MCF 10A (cell line): ENCODE results near the gene SPEM2. TPM values are rescaled to one million over a fixed set of nuclear protein-coding genes. Genes with fewer than 3 reads are reported as not detected.

Source experiments
- BruUV-seq: library from RNA; stranded (reverse); fragments of 400-500 nt; replicated peaks from 2 replicates; lab custom pipeline; 2021; lab: Mats Ljungman, UMichigan
- CTCF ChIA-PET: fragments of 300-600 bp; sonication (Branson Sonifier 250); formaldehyde crosslinking; extraction: SDS; loops from one replicate; lab custom pipeline; 2021; ENCODE audit warnings: antibody characterized with exemption, inconsistent platforms; lab: Yijun Ruan, JAX
- POLR2A ChIA-PET: fragments of 300-600, 350-650 bp; sonication (Branson Sonifier 250); formaldehyde crosslinking; extraction: SDS; loops from one replicate; lab custom pipeline; 2020; ENCODE audit warnings: antibody characterized with exemption, inconsistent platforms; lab: Yijun Ruan, JAX
- DNase-seq: peaks from one replicate; pipeline ENCODE4 v3.0.0-alpha.2; 2018; ENCODE audit not compliant: unreplicated experiment
- H3K27ac Mint-ChIP-seq: one replicate; pipeline ENCODE4 v1.8.0; 2022; ENCODE audit warnings: mild to moderate bottlenecking, low read depth, mixed read lengths; ENCODE audit not compliant: unreplicated experiment
- H3K27me3 Mint-ChIP-seq: one replicate; pipeline ENCODE4 v1.8.0; 2022; ENCODE audit warnings: mixed read lengths; ENCODE audit not compliant: insufficient read depth, unreplicated experiment
- H3K36me3 Mint-ChIP-seq: one replicate; pipeline ENCODE4 v1.8.0; 2022; ENCODE audit warnings: mild to moderate bottlenecking, moderate library complexity, mixed read lengths; ENCODE audit not compliant: insufficient read depth, unreplicated experiment
- H3K4me1 Mint-ChIP-seq: one replicate; pipeline ENCODE4 v1.8.0; 2022; ENCODE audit warnings: mixed read lengths; ENCODE audit not compliant: insufficient read depth, unreplicated experiment
- H3K4me3 Mint-ChIP-seq: one replicate; pipeline ENCODE4 v1.8.0; 2022; ENCODE audit warnings: mild to moderate bottlenecking, moderate library complexity, mixed read lengths; ENCODE audit not compliant: unreplicated experiment
- H3K9me3 Mint-ChIP-seq: one replicate; pipeline ENCODE4 v1.8.0; 2022; ENCODE audit warnings: mixed read lengths; ENCODE audit not compliant: unreplicated experiment
- intact Hi-C: fragments of 100-400 bp; cut with micrococcal nuclease; formaldehyde crosslinking; loops from 2 replicates; pipeline ENCODE4 v1.14.1; 2022
- total RNA-seq: library from RNA; stranded (reverse); gene quantifications from 2 replicates; pipeline ENCODE4 v1.2.3, GENCODE V29; 2022
- TF ChIP-seq, protein P1 (sequence below): fragments of 200-600 bp; IDR thresholded peaks from one replicate; pipeline ENCODE4 v1.8.0; 2022; ENCODE audit warnings: antibody characterized with exemption, mild to moderate bottlenecking; ENCODE audit not compliant: unreplicated experiment

Gene SPEM2
- total RNA-seq, 1 experiment from 2014 or later: not detected

DNA sequence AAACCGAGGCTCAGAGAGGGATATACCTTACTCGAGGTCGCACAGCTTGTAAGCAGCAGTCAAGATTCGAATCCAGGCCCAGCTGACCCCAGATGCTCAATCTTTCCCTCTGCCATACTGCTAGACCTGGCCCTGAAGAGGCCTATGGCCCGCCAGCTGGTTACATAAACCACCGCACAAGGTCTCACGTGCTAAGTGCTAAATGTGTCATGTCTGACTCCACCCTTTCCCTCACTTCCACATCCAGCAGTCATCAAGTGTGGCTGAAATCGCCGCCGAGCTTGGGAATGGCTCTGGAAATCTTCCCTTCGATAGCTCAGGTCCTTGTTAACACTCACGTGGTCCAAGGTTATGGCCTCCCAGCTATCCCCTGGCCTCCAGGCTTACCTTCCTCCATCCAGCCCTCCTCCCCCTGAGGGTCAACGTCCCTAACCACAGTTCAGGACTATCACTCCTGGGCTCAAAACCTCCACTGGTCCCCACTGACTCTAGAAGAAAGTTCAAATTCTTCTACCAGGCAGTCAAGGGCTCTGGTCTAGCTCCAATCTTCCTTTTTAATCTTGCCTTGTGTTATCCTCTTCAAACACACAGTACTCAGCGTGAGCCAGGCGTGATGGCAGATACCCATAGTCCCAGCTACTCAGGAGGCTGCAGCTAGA, 50.5 kb downstream of the SPEM2 start:
- peaks cover 25% of the 10 kb centered on the region for H3K36me3 Mint-ChIP-seq
- H3K9me3 Mint-ChIP-seq: no peaks in the 10 kb centered on the region
- H3K4me1 Mint-ChIP-seq: peaks cover 35% of the 10 kb centered on the region
- no peaks in the 10 kb centered on the region for H3K27me3 Mint-ChIP-seq
- TF ChIP-seq, protein P1, sequence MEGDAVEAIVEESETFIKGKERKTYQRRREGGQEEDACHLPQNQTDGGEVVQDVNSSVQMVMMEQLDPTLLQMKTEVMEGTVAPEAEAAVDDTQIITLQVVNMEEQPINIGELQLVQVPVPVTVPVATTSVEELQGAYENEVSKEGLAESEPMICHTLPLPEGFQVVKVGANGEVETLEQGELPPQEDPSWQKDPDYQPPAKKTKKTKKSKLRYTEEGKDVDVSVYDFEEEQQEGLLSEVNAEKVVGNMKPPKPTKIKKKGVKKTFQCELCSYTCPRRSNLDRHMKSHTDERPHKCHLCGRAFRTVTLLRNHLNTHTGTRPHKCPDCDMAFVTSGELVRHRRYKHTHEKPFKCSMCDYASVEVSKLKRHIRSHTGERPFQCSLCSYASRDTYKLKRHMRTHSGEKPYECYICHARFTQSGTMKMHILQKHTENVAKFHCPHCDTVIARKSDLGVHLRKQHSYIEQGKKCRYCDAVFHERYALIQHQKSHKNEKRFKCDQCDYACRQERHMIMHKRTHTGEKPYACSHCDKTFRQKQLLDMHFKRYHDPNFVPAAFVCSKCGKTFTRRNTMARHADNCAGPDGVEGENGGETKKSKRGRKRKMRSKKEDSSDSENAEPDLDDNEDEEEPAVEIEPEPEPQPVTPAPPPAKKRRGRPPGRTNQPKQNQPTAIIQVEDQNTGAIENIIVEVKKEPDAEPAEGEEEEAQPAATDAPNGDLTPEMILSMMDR: no peak
- POLR2A ChIA-PET: interaction anchor here (0.6 to 6.9 kb wide), 16 partner anchors 9 to 210 kb away, joined by 3 to 115 read pairs (median 8); partner anchors contain the start of genes CHRNB1, FGF11, MPDU1 and POLR2A
- H3K27ac Mint-ChIP-seq: peak overlapping the region; percentile 76
- H3K4me3 Mint-ChIP-seq: peak overlapping the region; percentile 20
- no TSS peak for BruUV-seq
- intact Hi-C loops: no loop called here
- CTCF ChIA-PET: interaction anchor here (0.6 to 3.2 kb wide), 11 partner anchors 9 to 212 kb away, joined by 3 to 21 read pairs (median 3); partner anchors contain the start of genes TMEM95 and TP53
- DNase-seq: no peak

DNA sequence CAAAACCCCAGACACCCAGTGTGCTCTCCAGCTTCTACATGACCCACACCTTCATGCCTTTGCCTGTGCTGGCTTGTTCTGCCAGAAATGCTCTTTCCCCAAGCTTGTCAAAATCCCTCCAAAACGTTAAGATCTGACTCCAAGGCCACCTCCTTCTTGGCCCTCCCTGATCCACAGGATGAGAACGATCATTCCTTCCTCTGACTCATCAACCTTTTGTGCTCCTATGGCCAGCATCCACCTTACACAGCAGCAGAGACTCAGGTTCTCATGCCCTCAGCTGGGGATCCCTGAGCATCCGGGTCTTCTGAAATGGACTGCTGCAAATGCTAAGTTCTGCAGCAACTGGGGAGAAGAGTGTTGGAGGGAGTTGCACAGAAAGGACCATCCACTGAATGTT, 51.1 kb downstream of the SPEM2 start:
- Mint-ChIP-seq H3K4me3 (peak overlapping the region; percentile 20), H3K27ac (peak overlapping the region; percentile 76), H3K9me3 (no peaks in the 10 kb centered on the region), H3K4me1 (peaks cover 35% of the 10 kb centered on the region), H3K36me3 (peaks cover 25% of the 10 kb centered on the region), H3K27me3 (no peaks in the 10 kb centered on the region)
- DNase-seq: peak; percentile 82
- TF ChIP-seq, protein P1: no peak
- intact Hi-C loops: no loop called here
- BruUV-seq: no TSS peak
- ChIA-PET CTCF (interaction anchor here (0.5 to 3.2 kb wide), 11 partner anchors 9 to 641 kb away, joined by 3 to 21 read pairs (median 3); partner anchors contain the start of genes TMEM95 and TP53), POLR2A (interaction anchor here (0.7 to 6.9 kb wide), 16 partner anchors 9 to 679 kb away, joined by 3 to 115 read pairs (median 8); partner anchors contain the start of genes CHRNB1, FGF11, MPDU1 and POLR2A)

DNA sequence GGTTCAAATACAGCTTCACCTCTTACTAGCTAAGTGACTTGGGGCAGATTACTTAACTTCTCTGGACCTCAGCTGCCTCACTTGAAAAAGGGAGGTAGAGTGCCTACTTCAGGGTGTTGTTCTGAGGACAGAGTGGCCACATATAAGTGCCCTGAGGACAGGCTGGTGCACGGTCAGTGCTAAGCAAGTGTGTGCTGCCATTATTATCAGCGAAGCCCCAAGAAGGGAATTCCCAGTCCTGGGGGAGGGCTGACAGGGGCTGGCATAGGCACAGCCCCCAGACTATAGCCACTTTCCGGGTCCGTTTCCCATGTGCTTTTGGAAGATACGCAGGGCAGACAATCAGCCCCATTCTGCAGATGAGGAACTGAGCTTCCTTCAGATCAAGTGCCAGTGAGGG, 51.5 kb downstream of the SPEM2 start:
- ChIA-PET CTCF (interaction anchor here (0.5 to 3.2 kb wide), 10 partner anchors 10 to 641 kb away, joined by 3 to 21 read pairs (median 4); partner anchors contain the start of gene TP53), POLR2A (interaction anchor here (0.7 to 6.9 kb wide), 14 partner anchors 8 to 679 kb away, joined by 3 to 115 read pairs (median 8); partner anchors contain the start of genes CHRNB1, FGF11, MPDU1 and POLR2A)
- BruUV-seq: TSS peak; percentile 12
- TF ChIP-seq, protein P1: no peak
- H3K36me3 Mint-ChIP-seq: peaks cover 25% of the 10 kb centered on the region
- no peak for DNase-seq
- peak overlapping the region; percentile 20 for H3K4me3 Mint-ChIP-seq
- no peaks in the 10 kb centered on the region for H3K27me3 Mint-ChIP-seq
- intact Hi-C loops: no loop called here
- H3K27ac Mint-ChIP-seq: peak overlapping the region; percentile 76
- peaks cover 35% of the 10 kb centered on the region for H3K4me1 Mint-ChIP-seq
- no peaks in the 10 kb centered on the region for H3K9me3 Mint-ChIP-seq

Other genes with a start within 250 kb of the SPEM2 start
- gene ASGR1, start 246.2 kb upstream of the SPEM2 start, total RNA-seq: 0.37 and 0.59 TPM in 2 replicates
- gene DLG4, start 205.8 kb upstream of the SPEM2 start, total RNA-seq: 7.6 TPM in 2 replicates
- gene ACADVL, start 205.7 kb upstream of the SPEM2 start, total RNA-seq: 387 and 413 TPM in 2 replicates
- 34.9 and 37.4 TPM in 2 replicates for gene DVL2, start 191.1 kb upstream of the SPEM2 start, total RNA-seq
- 41.8 and 47.1 TPM in 2 replicates for gene PHF23, start 186.2 kb upstream of the SPEM2 start, total RNA-seq
- gene GABARAP, start 183.2 kb upstream of the SPEM2 start, total RNA-seq: 226 and 294 TPM in 2 replicates
- gene CTDNEP1, start 173.9 kb upstream of the SPEM2 start, total RNA-seq: 145 and 148 TPM in 2 replicates
- gene ELP5, start 173.4 kb upstream of the SPEM2 start, total RNA-seq: 81.0 and 91.3 TPM in 2 replicates
- 20.8 and 23.9 TPM in 2 replicates for gene CLDN7, start 163.1 kb upstream of the SPEM2 start, total RNA-seq
- gene SLC2A4, start 143.9 kb upstream of the SPEM2 start, total RNA-seq: not detected in 2 replicates
- gene YBX2, start 131.0 kb upstream of the SPEM2 start, total RNA-seq: 0.40 and 0.44 TPM in 2 replicates
- 1,142 and 1,190 TPM in 2 replicates for gene EIF5A, start 118.0 kb upstream of the SPEM2 start, total RNA-seq
- 29.4 and 49.8 TPM in 2 replicates for gene GPS2, start 110.3 kb upstream of the SPEM2 start, total RNA-seq
- gene NEURL4, start 96.3 kb upstream of the SPEM2 start, total RNA-seq: 36.9 and 39.3 TPM in 2 replicates
- 4.4 and 4.9 TPM in 2 replicates for gene ACAP1, start 89.1 kb upstream of the SPEM2 start, total RNA-seq
- gene KCTD11, start 73.5 kb upstream of the SPEM2 start, total RNA-seq: 9.2 and 10.1 TPM in 2 replicates
- not detected in 2 replicates for gene TMEM95, start 70.5 kb upstream of the SPEM2 start, total RNA-seq
- 6.4 and 8.0 TPM in 2 replicates for gene TNK1, start 44.5 kb upstream of the SPEM2 start, total RNA-seq
- 53.8 and 59.0 TPM in 2 replicates for gene PLSCR3, start 31.1 kb upstream of the SPEM2 start, total RNA-seq
- 35.2 and 42.9 TPM in 2 replicates for gene TMEM256, start 21.5 kb upstream of the SPEM2 start, total RNA-seq
- gene NLGN2, start 17.8 kb upstream of the SPEM2 start, total RNA-seq: 6.7 and 9.0 TPM in 2 replicates
- gene SPEM1, start 5.3 kb upstream of the SPEM2 start, total RNA-seq: not detected in 2 replicates
- not detected in 2 replicates for gene SPEM3, start 3.2 kb downstream of the SPEM2 start, total RNA-seq
- 6.1 and 6.3 TPM in 2 replicates for gene TMEM102, start 9.8 kb downstream of the SPEM2 start, total RNA-seq
- gene FGF11, start 13.9 kb downstream of the SPEM2 start, total RNA-seq: 0.84 and 2.1 TPM in 2 replicates
- 3.3 and 7.8 TPM in 2 replicates for gene CHRNB1, start 19.4 kb downstream of the SPEM2 start, total RNA-seq
- gene ZBTB4, start 54.0 kb downstream of the SPEM2 start, total RNA-seq: 26.3 and 29.1 TPM in 2 replicates
- gene SLC35G6, start 55.8 kb downstream of the SPEM2 start, total RNA-seq: not detected in 2 replicates
- gene POLR2A, start 58.8 kb downstream of the SPEM2 start, total RNA-seq: 89.6 and 107 TPM in 2 replicates
- gene TNFSF12, start 123.4 kb downstream of the SPEM2 start, total RNA-seq: 3.5 and 3.9 TPM in 2 replicates
- gene TNFSF13, start 133.1 kb downstream of the SPEM2 start, total RNA-seq: 6.3 and 10.8 TPM in 2 replicates
- 66.9 and 67.3 TPM in 2 replicates for gene SENP3, start 136.3 kb downstream of the SPEM2 start, total RNA-seq
- 6.9 and 10.6 TPM in 2 replicates for gene CD68, start 154.0 kb downstream of the SPEM2 start, total RNA-seq
- gene MPDU1, start 158.2 kb downstream of the SPEM2 start, total RNA-seq: 52.0 and 56.5 TPM in 2 replicates
- gene SOX15, start 164.5 kb downstream of the SPEM2 start, total RNA-seq: 32.6 and 34.4 TPM in 2 replicates
- 60.7 and 65.1 TPM in 2 replicates for gene FXR2, start 189.3 kb downstream of the SPEM2 start, total RNA-seq
- gene SAT2, start 202.2 kb downstream of the SPEM2 start, total RNA-seq: 66.8 and 82.7 TPM in 2 replicates
- gene SHBG, start 204.5 kb downstream of the SPEM2 start, total RNA-seq: 0.35 and 1.1 TPM in 2 replicates
- not detected in 2 replicates for gene ATP1B2, start 225.3 kb downstream of the SPEM2 start, total RNA-seq